GM18907 (cell line): ENCODE measurements around the gene RADX.
A peak's percentile ranks its signal among the peaks of the same experiment; 100 is the strongest.
"Not testable (repeated sequence)": the region's sequence is repeated elsewhere in the genome, so short reads cannot be mapped to it uniquely, and the experiment has no call there.

ENCODE experiments used
- ATAC-seq: cut with Tn5 transposase; IDR thresholded peaks from one replicate; pipeline ENCODE4 v1.9.1; 2021; ENCODE audit warnings: mild to moderate bottlenecking, moderate library complexity; ENCODE audit not compliant: unreplicated experiment

Gene RADX, protein sequence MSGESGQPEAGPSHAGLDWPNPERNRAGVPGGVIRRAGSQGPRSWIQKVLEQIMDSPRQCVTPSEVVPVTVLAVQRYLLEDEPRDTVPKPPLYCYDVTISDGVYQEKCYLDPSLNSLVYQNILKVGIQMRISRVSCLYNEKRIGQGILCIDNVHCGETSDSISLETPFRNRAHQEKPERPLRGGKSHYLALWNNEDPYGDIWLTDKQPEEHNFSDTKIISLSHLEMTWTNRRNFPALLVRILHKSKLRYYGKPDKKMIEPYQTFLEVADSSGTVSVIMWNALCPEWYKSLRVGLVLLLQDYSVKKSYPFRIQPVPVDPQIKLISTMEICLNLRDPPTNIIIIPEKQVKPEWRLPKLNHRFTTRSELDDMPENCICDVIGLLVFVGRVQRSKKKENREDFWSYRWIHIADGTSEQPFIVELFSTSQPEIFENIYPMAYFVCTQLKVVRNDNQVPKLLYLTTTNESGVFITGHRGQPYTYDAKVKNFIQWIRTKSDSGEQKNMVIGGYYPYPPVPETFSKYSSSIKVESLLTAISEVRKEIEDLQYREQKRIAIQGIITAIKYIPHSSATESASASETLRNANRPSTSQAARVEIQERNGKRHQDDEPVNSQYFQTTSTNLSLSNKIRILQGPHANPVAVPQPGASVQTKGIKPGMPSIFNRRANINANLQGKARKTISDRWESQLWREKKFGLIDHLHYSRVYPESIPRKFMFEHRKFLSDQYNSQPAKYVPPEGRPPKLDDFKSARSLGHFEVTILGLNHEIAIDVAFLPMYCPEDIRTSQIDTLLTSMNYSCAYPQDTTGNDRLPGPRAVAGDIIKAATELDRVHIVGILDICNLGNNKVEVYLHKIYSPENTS

DNA sequence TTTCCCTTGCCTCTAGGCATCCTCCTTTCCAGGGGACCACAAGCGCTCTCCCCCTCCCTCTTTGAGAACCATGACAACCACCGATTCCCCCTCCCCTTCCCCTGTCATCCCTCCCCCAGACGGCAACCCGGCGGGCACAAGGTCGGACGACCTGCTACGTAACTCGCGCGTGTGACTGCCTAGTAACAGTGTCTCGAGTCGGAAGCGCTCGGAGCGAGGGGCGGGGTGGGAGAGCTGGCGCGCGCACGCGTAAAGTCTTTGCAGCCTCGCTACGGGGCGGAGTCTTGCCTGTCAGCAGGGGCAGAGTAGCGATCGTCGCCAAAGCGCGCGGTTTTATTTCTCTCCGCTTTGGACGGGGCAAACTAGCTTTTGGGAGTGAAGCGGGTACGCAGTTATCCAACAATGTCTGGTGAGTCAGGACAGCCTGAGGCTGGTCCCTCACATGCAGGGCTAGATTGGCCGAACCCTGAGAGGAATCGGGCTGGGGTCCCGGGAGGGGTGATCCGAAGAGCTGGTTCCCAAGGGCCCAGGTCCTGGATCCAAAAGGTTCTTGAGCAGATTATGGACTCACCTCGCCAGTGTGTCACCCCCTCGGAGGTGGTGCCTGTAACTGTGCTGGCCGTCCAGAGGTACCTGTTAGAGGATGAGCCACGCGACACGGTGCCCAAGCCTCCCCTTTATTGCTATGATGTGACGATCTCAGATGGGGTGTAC is at the start of gene RADX:
TSS of gene RADX (plus strand) at position 300 of the 714 bp plus-strand sequence. CDS start at position 403, 103 bp downstream.
- peak; percentile 99 for ATAC-seq

DNA sequence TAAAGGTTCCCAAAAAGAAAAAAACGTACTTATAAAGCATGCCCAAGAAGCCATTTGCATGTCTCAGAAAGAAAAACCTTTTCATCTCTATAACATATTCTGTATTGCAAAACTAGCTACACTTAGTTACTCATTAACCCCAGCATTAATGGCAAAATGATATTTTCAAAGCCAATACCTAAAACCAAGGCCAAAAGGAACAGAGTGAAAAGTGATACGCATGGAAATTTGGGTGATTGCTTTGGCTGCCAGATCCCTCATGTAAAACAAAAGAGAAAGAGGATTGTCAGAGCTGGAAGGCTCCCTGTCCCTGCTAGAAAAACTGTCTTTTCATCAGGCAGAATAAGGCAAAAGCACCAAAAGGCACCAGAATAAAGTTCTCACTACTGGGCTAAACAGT is 46.8 kb upstream of the RADX start:
- no peak for ATAC-seq

DNA sequence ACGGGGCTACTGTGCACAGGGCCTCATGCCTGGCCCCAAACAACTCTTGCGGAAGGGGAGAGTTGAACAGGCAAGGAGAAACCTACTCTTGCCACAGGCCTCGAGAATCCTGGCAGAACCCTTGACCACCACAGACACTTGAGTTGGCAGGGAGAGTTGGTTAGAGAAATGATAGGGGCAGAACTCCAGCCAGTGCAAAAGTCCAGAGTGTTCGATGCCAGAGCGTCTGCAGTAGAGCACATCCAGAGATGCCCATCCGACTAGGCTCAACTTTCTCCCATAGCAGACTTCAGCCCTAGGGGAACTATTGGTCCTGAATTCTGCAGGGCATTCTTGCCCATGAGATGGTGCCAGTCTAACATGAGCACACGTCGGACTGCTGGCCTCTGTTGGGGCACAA is 45.4 kb upstream of the RADX start:
- ATAC-seq, result no peak

DNA sequence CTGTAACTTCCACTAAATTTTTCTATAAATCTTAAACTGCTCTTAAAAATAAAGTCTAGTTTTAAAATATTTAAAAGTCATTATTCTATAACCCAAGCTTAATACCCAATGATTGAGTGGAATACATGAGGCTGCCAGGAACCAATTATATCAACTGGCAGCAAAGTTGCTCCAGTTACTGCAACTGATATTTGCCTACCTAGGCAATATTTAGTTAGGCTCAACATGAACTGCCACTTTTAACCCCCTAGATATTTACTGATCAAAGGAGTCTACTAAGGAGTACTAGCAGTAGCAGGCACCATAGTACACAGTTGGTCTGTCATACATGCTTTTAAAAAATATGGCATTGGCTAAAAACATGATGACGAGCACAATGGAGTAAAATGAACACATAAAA is 29.9 kb upstream of the RADX start:
- ATAC-seq, result no peak

DNA sequence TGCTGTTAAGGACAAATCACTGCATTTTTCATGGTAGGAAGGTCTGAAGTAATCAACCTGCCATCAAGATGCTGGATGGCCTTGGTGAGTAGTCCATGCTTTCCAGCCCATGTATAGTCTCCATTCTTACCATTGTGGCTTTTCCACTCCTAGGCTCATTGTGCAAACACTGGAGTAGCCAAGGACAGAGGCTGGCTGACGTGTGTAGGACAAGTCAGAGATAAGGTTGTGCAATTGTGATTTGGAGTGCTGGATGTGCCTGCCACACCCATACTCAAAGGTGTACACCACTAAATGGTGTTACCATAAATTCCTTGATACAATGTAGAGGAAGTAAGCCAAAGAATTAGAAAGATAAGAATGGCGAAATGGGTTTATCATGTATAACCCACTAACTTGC is 26.3 kb upstream of the RADX start:
- no peak for ATAC-seq

DNA sequence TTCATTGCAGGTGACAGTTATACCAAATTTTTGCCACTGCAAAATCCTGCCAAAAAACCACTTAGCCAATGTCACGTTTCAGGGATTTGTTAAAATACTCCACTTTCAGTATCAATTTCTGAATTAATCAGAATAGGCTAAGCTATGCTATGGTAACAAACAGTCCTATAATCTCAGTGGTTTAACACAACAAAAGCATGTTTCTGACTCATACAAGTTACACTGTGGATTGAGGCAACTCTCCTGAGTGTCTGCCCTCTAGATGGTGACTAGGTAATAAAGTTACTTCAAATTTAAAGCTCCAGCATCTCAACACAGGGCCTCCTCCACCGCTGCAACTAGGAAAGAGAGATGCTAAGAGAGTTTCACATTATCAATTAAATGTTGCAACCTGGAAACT is 23.0 kb upstream of the RADX start:
- no peak for ATAC-seq

DNA sequence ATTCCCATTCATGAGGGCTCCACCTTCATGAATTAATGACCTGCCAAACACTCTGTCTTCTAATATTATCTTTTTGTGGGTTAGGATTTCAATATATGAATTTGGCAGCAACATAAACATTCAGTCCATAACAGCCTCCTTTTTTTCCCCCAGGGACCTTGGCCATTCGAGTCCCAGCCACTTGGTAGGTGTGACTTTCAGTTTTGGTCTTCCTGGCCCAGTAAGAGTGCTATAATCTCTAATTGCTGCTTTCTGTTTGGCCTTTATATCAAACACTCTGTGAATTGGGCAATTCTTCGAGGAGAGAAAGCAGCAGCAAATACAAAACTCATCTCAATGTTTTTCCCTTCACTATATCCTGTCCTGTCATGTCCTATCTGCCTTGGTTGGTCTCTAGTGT is 12.4 kb upstream of the RADX start:
- no peak for ATAC-seq

DNA sequence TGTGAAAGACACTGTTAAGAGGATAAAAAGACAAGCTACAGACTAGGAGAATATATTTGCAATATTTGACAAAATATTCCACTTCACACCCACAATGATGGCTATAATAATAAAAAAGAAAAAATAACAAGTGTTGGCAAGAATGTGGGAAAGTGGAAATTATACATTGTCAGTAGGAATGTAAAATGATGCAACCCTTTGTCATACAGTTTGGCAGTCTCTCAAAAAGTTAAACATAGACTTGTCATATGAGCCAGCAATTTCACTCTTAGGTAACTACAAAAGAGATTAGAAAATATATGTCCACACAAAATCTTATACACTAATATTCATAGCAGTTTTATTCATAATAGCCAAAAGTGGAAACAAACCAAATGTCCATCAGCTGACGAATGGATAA is 5.2 kb upstream of the RADX start:
- no peak for ATAC-seq

DNA sequence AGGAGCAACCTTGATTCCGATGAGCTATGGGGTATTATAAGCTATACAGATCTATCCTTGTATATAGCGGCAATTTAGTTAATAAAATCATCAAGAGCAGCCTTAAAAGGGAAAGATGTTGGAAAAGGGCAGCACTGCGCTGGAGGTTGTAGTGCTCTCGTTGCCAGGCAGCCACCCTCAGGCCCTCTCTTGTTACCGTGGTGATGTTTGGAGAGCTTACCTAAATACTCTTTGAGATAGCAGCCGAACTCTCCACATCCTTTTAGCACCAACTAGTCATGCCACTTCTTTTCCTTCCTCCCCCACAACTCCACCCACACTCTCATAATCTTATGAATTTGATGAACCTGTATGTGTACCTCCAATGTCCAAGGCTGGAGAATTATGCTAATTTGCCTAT is 3.8 kb upstream of the RADX start:
- no peak for ATAC-seq

DNA sequence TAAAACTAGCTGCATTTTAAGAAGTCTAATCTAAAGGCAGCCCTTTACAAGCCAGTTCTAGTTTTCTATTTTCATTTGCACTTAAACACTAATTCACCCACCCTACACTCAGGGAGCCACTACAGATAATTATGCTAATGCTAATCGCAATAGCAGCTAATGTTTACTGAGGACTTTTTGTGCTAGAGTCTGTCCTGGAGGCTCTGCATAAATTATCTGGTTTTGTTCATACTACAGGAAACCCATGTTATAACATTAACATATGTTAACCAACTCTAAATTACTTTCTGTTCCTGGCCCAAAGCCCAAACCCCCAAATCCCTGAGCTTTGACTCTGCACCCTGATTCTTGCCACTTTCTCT is 480 bp upstream of the RADX start:
- peak; percentile 25 for ATAC-seq

DNA sequence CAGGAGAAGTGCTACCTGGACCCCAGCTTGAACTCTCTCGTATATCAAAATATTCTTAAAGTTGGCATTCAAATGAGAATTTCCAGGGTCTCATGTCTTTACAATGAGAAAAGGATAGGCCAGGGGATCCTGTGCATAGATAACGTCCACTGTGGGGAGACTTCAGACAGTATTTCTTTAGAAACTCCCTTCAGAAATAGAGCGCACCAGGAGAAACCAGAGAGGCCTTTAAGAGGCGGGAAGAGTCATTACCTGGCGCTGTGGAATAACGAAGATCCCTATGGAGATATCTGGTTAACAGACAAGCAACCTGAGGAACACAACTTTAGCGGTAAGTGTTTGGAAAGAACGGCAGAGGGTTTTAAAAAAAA is 600 bp downstream of the RADX start:
- peak; percentile 28 for ATAC-seq

DNA sequence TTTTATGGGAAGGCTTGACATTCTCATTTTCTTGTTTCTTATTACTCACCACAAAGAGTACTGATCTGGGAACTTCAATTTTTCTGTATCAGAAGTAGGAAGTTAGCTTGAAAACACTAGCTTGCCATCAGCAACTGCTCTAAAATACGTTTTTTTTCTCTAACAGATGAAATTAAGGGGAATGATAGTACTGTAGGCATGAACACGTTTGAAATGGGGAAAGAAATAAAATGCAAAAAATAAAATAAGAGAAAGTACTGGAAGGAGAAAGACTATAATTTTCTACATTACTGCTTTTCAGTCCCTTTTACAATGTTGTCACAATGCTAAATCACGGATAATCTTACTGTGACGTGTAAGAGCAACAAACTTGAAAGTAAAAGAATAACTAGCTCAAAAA is 1.5 kb downstream of the RADX start:
- ATAC-seq, result no peak

DNA sequence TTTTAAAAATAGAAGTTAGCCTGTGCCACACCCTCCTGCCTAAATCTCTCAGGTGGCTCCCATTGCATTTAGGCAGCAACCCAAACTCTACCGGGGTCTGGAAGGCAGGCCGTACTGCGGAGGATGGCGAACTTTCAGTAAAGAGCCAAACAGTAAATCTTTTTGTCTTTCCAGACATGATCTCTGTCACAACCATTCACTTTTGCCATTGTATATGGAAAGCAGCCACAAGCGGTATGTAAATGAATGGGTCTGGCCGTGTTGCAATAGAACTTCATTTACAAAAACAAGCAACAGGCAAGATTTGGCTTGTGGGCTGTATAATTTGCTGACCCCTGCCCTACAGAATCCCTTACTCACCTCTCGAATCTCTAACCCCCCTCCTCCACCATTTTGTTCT is 3.3 kb downstream of the RADX start:
- no peak for ATAC-seq

DNA sequence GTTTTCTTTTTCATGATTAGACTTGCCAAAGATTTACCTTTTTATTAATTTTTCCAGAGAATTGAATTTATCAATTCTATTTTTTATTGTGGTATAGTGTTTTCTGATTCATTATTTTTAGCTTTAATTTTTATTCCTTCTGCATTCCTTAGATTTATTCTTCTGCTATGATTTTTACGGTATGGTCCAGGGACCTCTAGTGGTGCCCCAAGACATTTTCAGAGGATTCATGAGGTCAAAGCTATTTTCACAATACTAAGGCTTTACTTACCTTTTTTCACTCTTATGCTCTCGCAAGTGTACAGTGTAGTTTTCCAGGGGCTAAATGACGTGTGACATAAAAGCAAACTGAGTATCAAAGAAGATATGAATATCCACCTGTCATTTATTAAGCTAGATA is 8.0 kb downstream of the RADX start:
- ATAC-seq, result no peak

DNA sequence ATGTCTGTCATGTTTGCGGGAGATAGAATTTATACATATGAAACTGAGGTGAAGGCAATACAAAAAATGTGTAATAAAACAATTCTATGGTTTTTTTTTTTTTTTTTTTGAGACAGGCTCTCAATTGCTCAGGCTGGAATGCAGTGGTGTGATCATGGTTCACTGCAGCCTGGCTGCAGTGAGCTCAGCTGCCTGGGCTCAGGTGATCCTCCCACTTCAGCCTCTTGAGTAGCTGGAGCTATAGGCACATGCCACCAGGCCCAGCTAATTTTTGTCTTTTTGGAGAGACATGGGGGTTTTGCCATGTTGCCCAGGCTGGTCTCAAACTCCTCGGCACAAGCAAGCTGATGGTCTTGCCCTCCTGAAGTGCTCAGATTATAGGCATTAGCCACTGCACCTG is 10.1 kb downstream of the RADX start:
- no peak for ATAC-seq

DNA sequence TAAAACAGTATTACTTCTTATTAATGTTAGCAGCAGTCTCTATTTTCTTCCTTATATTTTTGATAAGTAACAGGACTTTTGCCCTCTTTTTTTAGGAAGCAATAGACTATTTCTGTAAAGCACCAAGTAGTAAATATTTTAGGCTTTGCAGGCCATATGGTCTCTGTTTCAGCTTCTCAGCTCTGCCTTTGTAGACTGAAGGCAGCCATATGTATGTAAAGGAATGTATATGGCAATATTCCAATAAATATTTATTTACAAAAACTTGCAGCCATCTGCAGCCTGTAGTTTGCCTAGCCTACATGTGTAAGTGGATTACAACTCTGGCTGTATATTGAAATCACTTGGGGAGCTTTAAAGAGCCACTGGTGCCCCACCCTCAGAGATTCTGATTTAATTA is 15.0 kb downstream of the RADX start:
- ATAC-seq, result no peak

DNA sequence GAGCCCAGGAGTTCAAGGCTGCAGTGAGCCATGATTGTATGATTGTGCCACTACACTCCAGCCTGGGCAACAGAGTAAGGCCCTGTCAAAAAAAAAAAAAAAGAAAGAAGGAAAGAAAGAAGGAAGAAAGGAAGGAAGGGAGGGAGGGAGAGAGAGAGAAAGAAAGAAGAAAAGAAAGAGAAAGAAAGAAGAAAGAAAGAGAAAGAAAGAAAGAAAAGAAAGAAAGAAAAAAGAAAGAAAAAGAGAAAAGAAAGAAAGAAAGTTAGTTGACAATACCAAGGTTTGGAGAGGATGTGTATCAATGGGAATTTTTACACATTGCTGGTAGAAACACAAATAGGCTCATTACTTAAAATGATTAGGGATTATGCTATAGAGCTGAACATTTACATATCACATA is 19.8 kb downstream of the RADX start:
- ATAC-seq, result no peak

DNA sequence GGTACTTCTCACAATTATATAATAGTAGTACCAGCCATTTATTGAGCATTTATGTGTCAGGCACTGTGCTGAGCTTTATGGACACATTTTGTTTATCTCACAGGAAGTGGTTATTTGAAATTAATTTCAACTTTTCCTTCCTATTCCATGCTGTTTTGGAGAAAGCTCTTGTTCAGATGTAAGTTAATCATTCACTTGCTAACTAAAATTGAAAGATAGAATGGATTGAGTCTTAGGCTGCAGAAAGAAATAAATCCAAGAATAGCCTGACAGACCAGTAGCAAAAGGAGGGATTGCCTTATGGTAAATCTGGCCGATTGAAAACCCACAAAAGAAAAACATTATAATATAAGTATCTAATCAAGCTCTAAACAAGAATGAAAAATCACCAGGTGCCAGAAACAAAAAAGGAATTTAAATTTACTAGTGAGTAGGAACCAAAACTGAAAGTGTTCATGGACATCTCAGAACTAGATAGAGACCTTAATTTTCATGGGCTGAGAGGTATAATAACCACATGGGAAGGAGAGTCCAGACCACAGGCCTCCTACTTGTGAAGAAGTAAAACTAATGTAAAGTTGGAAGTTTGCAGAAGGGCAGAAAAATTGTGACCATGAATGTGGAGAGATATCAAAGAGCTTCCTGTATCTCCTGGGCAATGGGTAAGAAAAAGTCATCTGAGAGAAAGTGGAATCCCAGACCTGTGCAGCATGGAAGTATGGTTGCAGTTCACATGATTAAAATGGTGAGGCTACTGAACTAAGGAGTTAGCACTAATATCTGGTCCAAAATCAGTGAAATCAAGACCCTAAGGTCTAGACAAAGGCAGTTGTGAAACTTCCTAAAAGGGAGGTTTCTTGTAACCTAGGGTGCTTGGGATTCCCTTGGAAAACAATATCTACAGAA is 38.0 kb downstream of the RADX start:
- peak; percentile 97 for ATAC-seq

DNA sequence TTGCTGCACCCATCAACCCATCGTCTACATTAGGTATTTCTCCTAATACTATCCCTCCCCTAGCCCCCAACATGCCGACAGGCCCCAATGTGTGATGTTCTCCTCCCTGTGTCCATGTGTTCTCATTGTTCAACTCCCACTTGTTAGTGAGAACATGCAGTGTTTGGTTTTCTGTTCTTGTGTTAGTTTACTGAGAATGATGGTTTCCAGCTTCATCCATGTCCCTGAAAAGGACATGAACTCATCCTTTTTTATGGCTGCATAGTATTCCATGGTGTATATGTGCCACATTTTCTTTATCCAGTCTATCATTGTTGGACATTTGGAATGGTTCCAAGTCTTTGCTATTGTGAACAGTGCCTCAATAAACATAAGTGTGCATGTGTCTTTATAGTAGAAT is 41.8 kb downstream of the RADX start:
- ATAC-seq, result not testable (repeated sequence)

DNA sequence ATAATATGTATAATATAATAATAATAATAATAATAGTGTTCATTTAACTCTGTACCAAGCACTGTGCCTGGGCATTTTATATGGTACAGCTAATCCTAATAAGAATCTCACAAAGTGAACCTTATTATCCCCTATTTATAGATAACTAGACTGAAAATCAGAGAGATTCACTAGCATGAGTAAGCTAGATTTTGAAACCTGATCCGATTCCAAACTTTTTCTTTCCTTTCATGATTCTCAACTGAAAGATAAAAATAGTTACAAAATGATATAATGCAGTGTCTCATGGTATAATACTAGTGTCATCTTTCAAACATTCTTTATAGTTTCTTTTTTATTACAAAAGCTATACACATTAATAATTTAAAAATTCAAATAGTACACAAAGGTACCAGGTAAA is 58.9 kb downstream of the RADX start:
- no peak for ATAC-seq

DNA sequence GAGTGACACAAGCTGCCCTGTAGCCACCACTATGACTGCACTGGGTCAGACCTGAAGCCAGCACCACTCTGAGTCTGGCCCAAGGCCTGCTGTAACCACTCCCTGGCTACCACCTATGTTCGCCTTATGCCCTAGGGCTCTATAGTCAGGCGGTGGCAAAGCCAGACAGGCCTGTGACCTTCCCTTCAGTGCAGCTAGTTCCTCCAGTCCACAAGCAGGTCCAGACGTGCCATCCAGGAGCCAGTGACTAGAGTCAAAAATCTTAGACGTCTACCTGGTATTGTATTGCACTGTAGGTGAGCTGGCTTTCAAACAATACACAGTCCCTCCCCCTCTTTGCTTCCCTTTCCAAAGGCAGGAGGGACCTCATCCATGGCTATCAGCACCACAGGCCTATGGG is 60.7 kb downstream of the RADX start:
- no peak for ATAC-seq
